ENCODE measurements around the gene CTBS. TPM values are rescaled to one million over a fixed set of nuclear protein-coding genes. Genes with fewer than 3 reads are reported as not detected.

Gene CTBS
- total and polyA plus RNA-seq, 2 of the 13 experiments (the other 11 are each of a cell fraction or from before 2014, with no cell fraction given) = 4.7 to 12.4 TPM

- no peak for TF ChIP-seq SCMH1 (CRISPR knock-in tag; IDR thresholded peaks at IDR 0.05; ENCODE audit: borderline replicate concordance)
- peak; percentile 89 for TF ChIP-seq ARID5B (CRISPR knock-in tag; IDR thresholded peaks at IDR 0.05)
- TF ChIP-seq POLR2A (IDR thresholded peaks at IDR 0.05; ENCODE audit: insufficient read depth in 1 of 2, low read depth in 2 of 2, low read length in 2 of 2) = peak in 1 of 2 experiments; percentile 82; a peak in 2 of 4 replicates
- TF ChIP-seq ARID3A (IDR thresholded peaks at IDR 0.05; ENCODE audit: low read depth, low read length) = peak; percentile 51; the same call in 1 of the 2 replicates
- 0 out of 2 replicates have a peak, but pooled peaks have one; percentile 35 for TF ChIP-seq MIXL1 (CRISPR knock-in tag; IDR thresholded peaks at IDR 0.05)
- peak; percentile 65; the same call in 1 of the 2 replicates for TF ChIP-seq ZNF609 (CRISPR knock-in tag; IDR thresholded peaks at IDR 0.05; ENCODE audit: borderline replicate concordance)
- TF ChIP-seq SKIL (CRISPR knock-in tag; IDR thresholded peaks at IDR 0.05; ENCODE audit: borderline replicate concordance) = peak; percentile 48; the same call in 1 of the 2 replicates
- no peak for TF ChIP-seq HCFC1 (IDR thresholded peaks at IDR 0.05; ENCODE audit: low read depth, low read length)
- TF ChIP-seq ZNF335 (CRISPR knock-in tag; IDR thresholded peaks at IDR 0.05) = 0 out of 2 replicates have a peak, but pooled peaks have one; percentile 19
Measured at GRCh38 chr1:84504580-84505492, 69.4 kb downstream of the CTBS start (continued).

Data from HepG2 (cell line).